SK-N-SH treated with all-trans-retinoic acid at 6 μM for 48 hours (cell line): ENCODE measurements around the gene HOATZ.

Source experiments
- ATAC-seq: fragments of 200-7000 bp; cut with Tn5 transposase; 3 replicates; pipeline ENCODE4 v1.9.1; 2020; ENCODE audit warnings: mild to moderate bottlenecking, moderate library complexity
- ARNTL ChIP-seq: fragments of 450-650 bp; formaldehyde crosslinking; IDR thresholded peaks from 2 replicates; pipeline ENCODE4 v1.5.0; 2020; ENCODE audit warnings: low read depth, mild to moderate bottlenecking, moderate library complexity, borderline replicate concordance
- BACH2 ChIP-seq: fragments of 250-450 bp; sonication (Bioruptor Pico); IDR thresholded peaks from 2 replicates; pipeline ENCODE4 v1.9.0; 2021; ENCODE audit warnings: mild to moderate bottlenecking, borderline replicate concordance
- CREB5 ChIP-seq: fragments of 250-450 bp; sonication (Bioruptor Pico); IDR thresholded peaks from 2 replicates; pipeline ENCODE4 v1.5.1; 2020; ENCODE audit warnings: low read depth, mild to moderate bottlenecking, moderate library complexity
- CSDC2 ChIP-seq: fragments of 250-450 bp; sonication (Bioruptor Pico); IDR thresholded peaks from 2 replicates; pipeline ENCODE4 v1.5.0; 2020; ENCODE audit warnings: mild to moderate bottlenecking, moderate library complexity
- CSRNP3 ChIP-seq: fragments of 250-450 bp; sonication (Bioruptor Pico); IDR thresholded peaks from 2 replicates; pipeline ENCODE4 v1.5.1; 2021; ENCODE audit warnings: mild to moderate bottlenecking, moderate library complexity
- ESRRG ChIP-seq: fragments of 250-450 bp; sonication (Bioruptor Pico); IDR thresholded peaks from 2 replicates; pipeline ENCODE4 v1.6.1; 2021; ENCODE audit warnings: mild to moderate bottlenecking
- GLIS3 ChIP-seq: fragments of 250-450 bp; sonication (Bioruptor Pico); IDR thresholded peaks from 2 replicates; pipeline ENCODE4 v1.5.0; 2020; ENCODE audit warnings: mild to moderate bottlenecking, moderate library complexity
- ISL1 ChIP-seq: fragments of 250-450 bp; sonication (Bioruptor Pico); IDR thresholded peaks from 2 replicates; pipeline ENCODE4 v2.1.2; 2022; ENCODE audit warnings: mild to moderate bottlenecking, moderate library complexity
- OSR1 ChIP-seq: fragments of 250-450 bp; sonication (Bioruptor Pico); IDR thresholded peaks from 2 replicates; pipeline ENCODE4 v1.8.0; 2022; ENCODE audit warnings: moderate library complexity, mild to moderate bottlenecking, inconsistent platforms
- PATZ1 ChIP-seq: fragments of 250-450 bp; sonication (Bioruptor Pico); IDR thresholded peaks from 2 replicates; pipeline ENCODE4 v1.8.0; 2020; ENCODE audit warnings: mild to moderate bottlenecking, moderate library complexity, borderline replicate concordance
- POU6F1 ChIP-seq: fragments of 250-450 bp; sonication (Bioruptor Pico); IDR thresholded peaks from 2 replicates; pipeline ENCODE4 v1.8.0; 2021; ENCODE audit warnings: low read depth, mild to moderate bottlenecking, moderate library complexity, borderline replicate concordance
- PPARA ChIP-seq: fragments of 250-450 bp; sonication (Bioruptor Pico); IDR thresholded peaks from 2 replicates; pipeline ENCODE4 v1.5.0; 2020; ENCODE audit warnings: mild to moderate bottlenecking, borderline replicate concordance
- RARB ChIP-seq: fragments of 250-450 bp; sonication (Bioruptor Pico); IDR thresholded peaks from 2 replicates; pipeline ENCODE4 v1.8.0; 2021; ENCODE audit warnings: mild to moderate bottlenecking, moderate library complexity
- TCF4 ChIP-seq: fragments of 250-450 bp; sonication (Bioruptor Pico); IDR thresholded peaks from 2 replicates; pipeline ENCODE4 v1.8.0; 2021; ENCODE audit warnings: mild to moderate bottlenecking, moderate library complexity, borderline replicate concordance
- TOX ChIP-seq: fragments of 250-450 bp; sonication (Bioruptor Pico); IDR thresholded peaks from 2 replicates; pipeline ENCODE4 v1.8.0; 2021; ENCODE audit warnings: mild to moderate bottlenecking, moderate library complexity, borderline replicate concordance
- TSHZ2 ChIP-seq: fragments of 250-450 bp; sonication (Bioruptor Pico); IDR thresholded peaks from 2 replicates; pipeline ENCODE4 v1.5.0; 2020; ENCODE audit warnings: mild to moderate bottlenecking, moderate library complexity
- ZC3H10 ChIP-seq: fragments of 250-450 bp; sonication (Bioruptor Pico); IDR thresholded peaks from 2 replicates; pipeline ENCODE4 v1.5.1; 2021; ENCODE audit warnings: mild to moderate bottlenecking, moderate library complexity
- ZFP3 ChIP-seq: fragments of 250-450 bp; sonication (Bioruptor Pico); IDR thresholded peaks from 2 replicates; pipeline ENCODE4 v1.5.0; 2020; ENCODE audit warnings: mild to moderate bottlenecking, moderate library complexity
- ZFP30 ChIP-seq: fragments of 450-650 bp; formaldehyde crosslinking; IDR thresholded peaks from 2 replicates; pipeline ENCODE4 v1.5.0; 2022; ENCODE audit warnings: mild to moderate bottlenecking, moderate library complexity
- ZNF565 ChIP-seq: fragments of 450-650 bp; formaldehyde crosslinking; conservative IDR thresholded peaks from 2 replicates; pipeline ENCODE4 v1.5.0; 2020; ENCODE audit warnings: low read depth, mild to moderate bottlenecking, moderate library complexity
- ZNF70 ChIP-seq: fragments of 450-650 bp; formaldehyde crosslinking; IDR thresholded peaks from 2 replicates; pipeline ENCODE4 v1.5.0; 2020; ENCODE audit warnings: mild to moderate bottlenecking, moderate library complexity
- ZNF8 ChIP-seq: fragments of 450-650 bp; formaldehyde crosslinking; IDR thresholded peaks from 2 replicates; pipeline ENCODE4 v1.5.0; 2020; ENCODE audit warnings: mild to moderate bottlenecking, moderate library complexity

HOATZ gene

GRCh38 chr11:111573821-111574249, 59.3 kb downstream of the HOATZ start:
- ATAC-seq: peak; percentile 62
- TF ChIP-seq ZFP30 (CRISPR knock-in tag) (no peak), POU6F1 (CRISPR knock-in tag) (no peak), TCF4 (CRISPR knock-in tag) (no peak), CSDC2 (CRISPR knock-in tag) (no peak), ZFP3 (CRISPR knock-in tag) (no peak), ISL1 (CRISPR knock-in tag) (no peak), ZNF70 (CRISPR knock-in tag) (no peak), OSR1 (no peak), GLIS3 (CRISPR knock-in tag) (no peak), CSRNP3 (CRISPR knock-in tag) (no peak), PATZ1 (CRISPR knock-in tag) (no peak), ARNTL (CRISPR knock-in tag) (no peak), PPARA (CRISPR knock-in tag) (no peak), RARB (CRISPR knock-in tag) (no peak), ZNF565 (CRISPR knock-in tag) (no peak), ZC3H10 (CRISPR knock-in tag) (no peak), ZNF8 (CRISPR knock-in tag) (no peak)

GRCh38 chr11:111574373-111575225, 60.0 kb downstream of the HOATZ start:
- ATAC-seq: peak; percentile 23; the same call in 1 of the 3 replicates

More at GRCh38 chr11:111574373-111575225, 60.0 kb downstream of the HOATZ start:
- no peak for TF ChIP-seq BACH2
- no peak for TF ChIP-seq POU6F1 (CRISPR knock-in tag)
- TF ChIP-seq TCF4 (CRISPR knock-in tag): no peak
- no peak for TF ChIP-seq ZNF70 (CRISPR knock-in tag)
- TF ChIP-seq ZNF565 (CRISPR knock-in tag): no peak
- no peak for TF ChIP-seq PPARA (CRISPR knock-in tag)
- no peak for TF ChIP-seq RARB (CRISPR knock-in tag)
- no peak for TF ChIP-seq TOX (CRISPR knock-in tag)
- no peak for TF ChIP-seq CSDC2 (CRISPR knock-in tag)
- TF ChIP-seq PATZ1 (CRISPR knock-in tag): no peak
- TF ChIP-seq GLIS3 (CRISPR knock-in tag): no peak
- TF ChIP-seq CSRNP3 (CRISPR knock-in tag): no peak
- no peak for TF ChIP-seq ISL1 (CRISPR knock-in tag)
- no peak for TF ChIP-seq ARNTL (CRISPR knock-in tag)
- no peak for TF ChIP-seq CREB5 (CRISPR knock-in tag)
- no peak for TF ChIP-seq OSR1
- TF ChIP-seq TSHZ2 (CRISPR knock-in tag): no peak
- TF ChIP-seq ZC3H10 (CRISPR knock-in tag): no peak
- no peak for TF ChIP-seq ZFP30 (CRISPR knock-in tag)
- TF ChIP-seq ESRRG: no peak
